HL-60 (cell line): ENCODE data around the gene MBD5.

ENCODE experiments used
- CTCF ChIP-seq: IDR thresholded peaks from one replicate; pipeline ENCODE4 v1.5.1; 2011; ENCODE audit warnings: low read length, control low read depth, inconsistent platforms; ENCODE audit not compliant: insufficient read depth
- POLR2AphosphoS5 ChIP-seq: IDR thresholded peaks from 2 replicates; pipeline ENCODE4 v1.6.1; 2012; ENCODE audit warnings: low read depth

- TF ChIP-seq CTCF (no peak), POLR2AphosphoS5 (no peak)
Measured at GRCh38 chr2:148557844-148558436, 537.0 kb downstream of the MBD5 start.
